ENCODE results near the gene SMYD1.

SMYD1 gene

DNA sequence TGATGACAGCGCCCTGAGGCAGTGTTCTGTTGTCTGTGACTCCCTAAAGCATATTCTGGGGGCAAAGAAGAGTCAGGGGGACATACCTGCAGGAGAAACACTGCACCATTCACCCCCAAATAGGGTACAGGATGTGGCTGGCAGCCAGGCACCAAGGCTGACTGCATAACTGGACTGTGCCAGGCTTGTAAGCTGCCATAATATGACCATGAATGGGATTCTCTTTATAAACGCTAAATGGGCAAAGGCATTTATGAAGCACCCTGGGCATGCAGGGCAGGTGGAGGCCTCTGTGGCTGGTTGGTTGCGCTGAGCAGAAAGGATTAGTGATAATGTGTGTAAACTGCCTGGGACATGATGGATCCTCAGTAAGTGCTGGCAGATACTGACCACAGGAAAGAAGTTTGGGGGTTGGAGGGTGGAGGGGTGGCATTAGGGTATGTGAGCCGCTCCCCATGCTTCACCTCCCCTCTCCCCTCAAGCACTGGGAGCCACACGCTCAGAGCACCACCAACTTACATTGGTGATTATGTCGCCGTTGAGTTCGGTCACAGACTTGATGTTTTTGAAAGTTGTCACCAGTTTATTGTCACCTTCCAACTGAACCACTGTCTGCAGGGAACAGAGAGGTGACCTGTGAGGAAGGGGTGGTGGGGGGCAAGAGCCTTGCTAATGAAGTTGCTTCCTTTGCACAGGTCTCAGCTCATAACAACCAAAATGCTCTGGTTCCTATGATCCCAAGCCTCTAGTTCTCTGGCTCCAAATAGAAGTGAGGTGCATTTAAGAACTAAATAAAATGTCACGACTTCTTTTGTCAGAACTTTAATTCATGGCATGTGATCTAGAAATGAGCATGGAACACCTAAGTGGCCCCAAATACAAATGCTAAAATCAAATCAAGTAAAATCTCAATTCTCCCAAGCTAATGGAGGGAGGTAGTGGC is 56.6 kb downstream of the SMYD1 start:
- DNase-seq = no peak

DNA sequence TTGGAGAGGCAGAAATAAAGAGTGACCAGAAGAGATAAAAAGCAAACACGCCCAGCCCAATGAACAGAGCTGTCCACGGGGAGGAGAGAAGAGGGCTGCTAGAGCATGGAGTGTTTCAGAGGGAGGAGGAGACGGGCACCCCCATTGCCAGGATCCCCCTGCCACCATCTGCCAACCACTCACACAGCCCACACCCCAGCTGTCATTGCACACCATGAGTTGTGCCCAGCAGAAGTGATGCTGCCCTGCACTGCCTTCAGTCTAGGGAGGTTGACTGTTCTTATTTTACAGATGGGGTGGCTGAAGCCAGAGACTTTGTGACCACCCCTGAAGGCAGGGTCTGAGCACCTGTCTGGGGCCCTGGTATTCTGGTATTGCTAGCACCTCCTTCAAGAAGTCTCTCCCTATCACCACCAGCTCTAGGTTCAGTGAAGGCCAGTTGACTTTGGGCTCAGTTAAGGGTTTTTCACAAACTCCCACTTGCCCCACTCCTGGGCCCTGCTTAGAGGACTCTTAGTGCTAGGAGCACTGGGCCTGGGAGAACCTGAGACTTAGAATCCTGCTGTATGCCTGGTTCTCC is 57.8 kb downstream of the SMYD1 start:
- DNase-seq = peak; percentile 4

DNA sequence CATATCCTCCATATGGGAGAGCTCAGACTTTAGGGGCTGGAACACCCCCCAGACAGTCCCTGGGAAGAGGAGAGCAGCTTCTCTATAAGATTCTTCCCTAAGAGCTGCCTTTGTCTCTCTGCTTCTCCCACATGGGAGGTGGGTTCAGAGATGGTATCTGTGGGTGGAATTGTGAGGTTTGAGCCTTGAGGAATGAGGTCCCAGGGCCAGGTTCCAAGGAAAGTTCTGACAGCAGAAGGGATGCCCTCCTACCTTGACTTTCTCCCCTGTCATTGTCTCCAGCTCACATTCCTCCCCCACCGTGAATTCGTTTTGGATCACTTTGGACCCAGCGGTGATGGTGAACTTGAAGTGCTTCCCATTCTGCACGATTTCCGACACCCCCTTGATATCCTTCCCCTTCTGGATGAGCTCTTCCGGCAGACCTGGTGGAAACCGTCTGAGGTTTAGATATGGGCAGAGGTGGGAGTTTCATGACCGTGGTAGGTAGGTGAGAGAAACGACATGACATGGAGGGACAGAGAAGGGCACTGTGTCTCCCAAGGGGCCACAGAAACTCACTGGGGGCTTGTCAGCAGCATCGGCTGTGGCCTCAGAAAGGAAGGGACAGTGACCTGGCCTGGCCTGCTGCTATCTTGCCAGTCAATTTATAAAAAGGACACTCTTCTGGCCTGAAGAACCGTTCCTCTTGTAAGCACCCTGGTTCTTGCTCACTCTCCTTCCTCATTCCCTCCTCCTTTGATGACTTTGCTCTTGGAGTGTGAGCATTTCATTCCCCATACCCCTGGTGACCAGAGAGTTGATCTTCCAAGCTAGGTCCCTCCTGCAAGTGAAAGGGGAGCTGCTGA is 58.5 kb downstream of the SMYD1 start:
- no peak for DNase-seq

DNA sequence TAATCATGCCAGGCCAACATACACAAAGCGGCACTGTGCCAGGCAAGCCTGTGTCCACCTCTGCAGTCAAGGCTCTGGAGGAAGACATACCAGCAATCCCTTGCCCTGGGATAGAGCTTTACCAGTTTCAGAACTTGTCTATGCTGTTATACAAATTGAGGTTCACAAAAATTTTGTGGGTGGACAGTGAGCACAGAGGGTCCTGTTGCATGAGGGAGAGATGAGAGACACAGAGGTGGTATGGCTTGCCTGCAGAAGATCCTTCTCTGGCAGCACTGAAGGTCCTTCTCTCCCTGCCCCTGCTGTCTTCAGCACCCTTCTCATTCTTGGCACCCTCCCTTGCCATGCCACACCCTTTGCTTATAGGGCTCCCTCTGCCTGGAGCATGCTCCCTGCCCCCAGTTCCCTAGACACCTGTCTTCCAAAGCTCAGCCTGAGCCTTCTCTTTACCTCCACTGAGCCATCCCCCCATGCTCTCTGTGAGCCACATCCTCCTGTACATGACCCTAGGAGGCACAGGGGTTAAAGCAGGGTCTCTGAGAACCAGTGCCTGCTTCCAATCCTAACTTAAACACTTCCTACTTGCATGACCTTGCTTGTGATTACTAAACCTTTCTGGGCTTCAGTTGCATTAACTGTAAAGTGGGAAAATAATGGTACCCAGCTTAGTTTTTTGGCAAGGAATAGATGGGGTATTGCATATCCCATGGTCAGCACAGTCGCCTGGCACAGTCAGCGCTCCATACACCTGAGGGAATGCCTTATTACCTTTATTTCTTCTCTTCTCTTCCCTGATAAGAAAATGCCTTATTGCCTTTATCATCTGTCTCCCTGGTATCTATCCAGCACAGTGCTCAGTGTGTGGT is 59.4 kb downstream of the SMYD1 start:
- DNase-seq = no peak

DNA sequence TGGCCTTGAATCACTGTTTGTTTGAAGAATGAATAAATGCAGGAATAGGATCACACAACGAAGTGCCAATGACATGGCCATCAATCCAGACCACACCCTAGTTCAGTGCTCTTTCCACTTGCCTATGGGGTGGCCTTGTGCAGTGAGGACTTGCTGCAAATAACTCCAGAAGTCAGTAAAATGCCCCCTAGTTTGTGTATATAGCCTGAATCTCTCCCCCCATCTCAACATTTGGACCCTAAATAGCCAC is 59.9 kb downstream of the SMYD1 start:
- DNase-seq = no peak

DNA sequence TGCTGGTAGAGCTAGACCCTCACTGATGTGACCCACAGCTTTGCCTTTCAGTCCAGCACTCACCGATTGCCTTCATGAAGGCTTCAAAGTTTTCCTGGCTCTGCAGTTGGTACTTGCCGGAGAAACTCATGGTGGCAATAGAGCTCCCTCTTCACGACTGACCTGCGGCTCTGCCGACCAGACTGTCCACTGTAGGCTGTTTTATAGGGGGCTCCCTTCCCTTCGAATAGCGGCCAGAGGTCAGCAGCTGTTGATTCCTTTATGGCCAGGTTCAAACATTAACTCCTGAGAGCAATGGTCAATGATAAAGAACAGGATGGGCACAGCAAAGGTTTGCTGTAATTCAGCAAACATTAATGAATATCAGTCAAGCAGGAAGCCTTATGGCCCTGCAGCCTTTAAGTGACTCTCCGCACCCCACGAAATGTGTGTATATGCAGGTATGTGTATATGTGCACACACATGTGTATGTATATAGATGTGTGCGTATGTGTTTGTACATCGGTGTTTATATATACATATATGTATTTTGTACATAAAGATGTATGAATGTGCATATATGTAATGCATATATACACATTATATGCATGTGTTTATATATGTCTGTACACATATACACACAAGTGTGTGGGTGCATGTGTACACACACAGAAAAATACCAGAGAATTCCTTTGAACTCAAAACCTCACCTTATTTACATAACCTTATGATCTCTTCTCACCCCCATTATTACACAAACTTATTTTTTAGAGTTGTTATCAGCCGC is 60.4 kb downstream of the SMYD1 start, which contains the start of gene FABP1:
TSS of gene FABP1 (minus strand) at position 175 of the 766 bp plus-strand sequence. CDS start at position 130, 45 bp downstream.
- DNase-seq = no peak

DNA sequence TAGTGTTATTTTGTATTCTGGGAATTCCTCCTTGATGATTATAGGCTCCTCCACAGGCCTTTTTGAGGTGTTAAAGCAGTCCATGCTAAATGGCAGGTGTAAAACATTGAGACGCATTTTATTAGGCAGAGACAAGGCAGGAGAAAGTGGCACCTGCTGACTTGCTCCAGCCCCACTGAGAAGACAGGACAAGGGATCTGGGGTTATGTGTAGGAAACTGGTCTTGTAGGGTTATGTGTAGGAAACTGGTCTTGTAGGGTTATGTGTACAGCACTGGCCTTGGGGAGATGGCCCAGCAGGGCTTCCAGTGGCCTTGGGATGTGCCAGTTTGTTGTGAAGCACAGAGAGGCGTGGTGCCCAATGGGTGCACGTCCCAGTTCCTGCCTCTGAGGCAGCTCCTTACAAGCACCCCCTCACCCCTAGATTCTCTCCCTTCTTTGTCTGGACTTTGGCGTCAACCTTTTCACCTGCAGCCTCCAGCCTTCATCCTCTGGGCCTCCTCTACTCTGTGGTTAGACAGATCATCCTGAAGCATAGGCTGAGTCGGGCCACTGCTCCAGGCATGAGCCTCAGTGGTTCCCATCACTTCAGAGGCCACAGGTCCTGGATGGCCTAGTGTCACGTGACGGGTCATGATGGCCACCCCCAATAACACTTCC is 61.2 kb downstream of the SMYD1 start:
- DNase-seq = no peak

DNA sequence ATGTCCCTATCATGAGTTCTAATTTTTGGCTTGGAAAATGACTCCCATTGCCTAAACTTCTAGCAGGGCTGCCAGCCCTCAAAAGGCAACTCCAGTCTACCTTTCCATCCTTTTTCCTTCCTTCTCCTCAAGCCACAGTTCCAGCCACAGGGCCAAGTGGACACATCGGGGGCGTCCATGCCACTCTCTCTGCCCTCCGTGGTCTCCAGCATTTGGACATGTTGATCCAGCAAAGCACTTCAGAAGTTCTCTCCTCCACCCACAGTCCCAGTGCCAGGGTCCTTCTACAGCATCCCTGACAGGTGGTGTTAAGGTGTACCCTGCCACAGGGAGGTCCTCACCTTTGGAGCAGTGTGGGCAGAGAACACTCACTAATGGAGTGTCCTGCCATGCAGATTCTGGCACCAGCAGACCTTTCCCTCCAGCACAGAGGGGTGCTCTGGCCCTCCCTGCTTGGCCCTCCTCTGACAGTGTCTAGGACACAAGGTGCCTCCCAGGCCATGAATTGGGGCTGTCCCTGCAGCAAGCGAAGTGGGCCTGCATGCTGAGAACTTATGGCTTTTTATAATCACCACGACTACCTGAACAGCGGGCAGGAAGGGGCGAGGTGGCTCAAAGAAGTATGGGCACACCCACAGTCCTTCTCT is 61.8 kb downstream of the SMYD1 start:
- no peak for DNase-seq

DNA sequence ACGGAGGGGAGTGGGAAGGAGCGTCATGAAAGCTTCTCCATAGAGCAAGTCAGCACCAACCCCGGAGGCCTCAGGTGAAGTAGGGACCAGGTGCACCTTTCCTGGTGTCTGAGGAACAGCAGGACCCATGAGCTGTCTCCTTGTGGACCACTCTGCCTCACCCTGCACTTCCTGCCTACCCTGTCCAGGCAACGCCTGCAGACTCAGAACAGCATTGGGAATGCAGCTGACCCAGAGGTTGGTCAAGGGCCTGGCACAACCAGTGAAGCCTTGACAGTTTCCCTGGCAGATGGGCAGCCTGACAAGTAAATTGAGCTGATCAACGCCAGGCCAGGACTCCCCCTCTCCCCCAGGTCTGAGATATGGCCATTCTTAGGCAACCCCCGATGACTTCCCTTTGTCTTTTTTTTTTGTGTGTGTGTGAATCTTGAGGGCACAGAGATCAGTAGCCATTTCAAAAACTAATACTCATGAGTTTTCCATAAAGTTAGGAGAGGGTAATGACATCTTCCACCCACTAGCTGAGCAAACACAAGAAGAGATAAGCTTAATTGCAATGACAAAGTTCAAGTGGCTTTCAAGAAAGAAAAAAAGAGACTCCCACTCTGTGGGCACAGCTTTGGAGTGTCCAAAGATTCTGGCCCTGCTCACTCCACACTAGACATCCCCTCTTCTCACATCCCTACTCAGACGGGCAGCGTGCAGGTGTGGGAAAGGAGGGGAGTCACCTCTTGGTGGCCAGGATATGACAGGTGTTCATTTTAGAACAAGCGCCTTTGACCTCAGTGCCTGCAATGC is 63.8 kb downstream of the SMYD1 start:
- no peak for DNase-seq

DNA sequence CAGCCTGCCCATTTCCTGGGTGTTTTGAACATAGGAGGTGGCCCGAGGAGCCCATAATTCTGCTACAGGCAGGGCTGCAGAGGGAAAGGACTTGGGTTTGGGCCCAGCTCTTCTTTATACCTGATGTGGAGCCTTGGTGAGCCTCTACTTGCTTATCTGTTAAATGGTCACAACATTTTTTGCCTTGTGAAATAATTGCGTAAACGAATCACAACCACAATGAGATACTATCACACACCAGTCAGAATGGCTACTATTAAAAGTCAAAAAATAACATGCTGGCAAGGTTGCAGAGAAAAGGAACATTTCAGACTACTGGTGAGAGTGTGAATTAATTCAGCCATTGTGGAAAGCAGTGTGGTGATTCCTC is 64.4 kb downstream of the SMYD1 start:
- DNase-seq = no peak

DNA sequence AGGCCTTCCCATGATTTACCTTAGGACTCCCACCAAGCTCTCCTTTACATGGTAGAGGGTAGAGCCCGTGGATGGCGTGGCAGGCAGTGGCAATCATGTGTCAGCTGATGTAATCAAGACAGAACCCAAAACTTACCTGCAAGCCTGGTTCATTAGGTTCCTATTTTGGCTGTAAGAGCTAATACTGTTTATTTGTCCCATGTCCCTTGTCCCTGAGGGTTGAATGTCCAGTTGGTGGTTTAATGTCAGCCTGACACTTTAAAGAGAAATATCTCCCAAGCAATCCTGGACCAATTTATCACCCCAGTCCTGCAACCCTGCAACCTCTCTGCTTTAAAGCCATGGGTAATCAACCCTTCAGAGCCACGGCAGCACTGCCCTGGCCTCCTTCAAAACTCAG is 66.2 kb downstream of the SMYD1 start:
- no peak for DNase-seq

DNA sequence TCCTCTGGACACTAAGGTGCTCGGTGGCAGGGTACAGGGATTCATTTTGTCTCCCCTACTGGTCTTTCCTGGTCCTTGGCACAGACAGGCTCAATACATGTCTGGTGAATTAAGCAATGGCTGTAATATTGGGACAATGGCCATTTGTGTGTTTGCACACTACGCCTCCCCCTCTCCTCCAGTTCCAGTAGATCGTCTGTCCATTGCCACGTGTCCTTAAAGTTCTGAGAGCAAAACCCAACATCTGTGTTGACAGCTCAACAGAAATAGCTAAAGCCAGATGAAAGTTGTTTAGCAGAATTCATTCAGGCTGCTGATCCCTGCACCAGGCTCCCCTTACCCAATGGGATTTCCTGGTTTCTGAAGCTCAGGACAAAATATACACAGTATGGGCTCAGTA is 69.2 kb downstream of the SMYD1 start:
- DNase-seq = no peak

DNA sequence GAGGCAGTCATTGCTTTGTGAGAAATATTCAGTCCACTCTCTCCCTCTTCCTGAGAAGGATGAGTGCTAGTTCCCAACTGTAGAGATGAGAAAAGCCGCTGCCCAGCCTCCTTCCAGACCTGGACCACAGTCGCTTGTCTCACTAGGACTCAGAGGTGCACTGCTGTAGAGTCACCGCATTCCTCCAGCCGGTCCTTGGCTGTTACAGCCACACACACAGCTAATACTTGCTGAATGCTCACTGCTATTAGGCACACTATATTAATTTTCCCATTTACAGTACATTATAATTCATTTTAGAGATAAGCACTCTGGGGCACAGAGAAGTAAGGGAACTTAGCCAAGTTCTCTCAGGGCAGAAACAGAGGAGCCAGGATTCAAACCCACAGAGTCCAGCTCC is 70.2 kb downstream of the SMYD1 start:
- no peak for DNase-seq

DNA sequence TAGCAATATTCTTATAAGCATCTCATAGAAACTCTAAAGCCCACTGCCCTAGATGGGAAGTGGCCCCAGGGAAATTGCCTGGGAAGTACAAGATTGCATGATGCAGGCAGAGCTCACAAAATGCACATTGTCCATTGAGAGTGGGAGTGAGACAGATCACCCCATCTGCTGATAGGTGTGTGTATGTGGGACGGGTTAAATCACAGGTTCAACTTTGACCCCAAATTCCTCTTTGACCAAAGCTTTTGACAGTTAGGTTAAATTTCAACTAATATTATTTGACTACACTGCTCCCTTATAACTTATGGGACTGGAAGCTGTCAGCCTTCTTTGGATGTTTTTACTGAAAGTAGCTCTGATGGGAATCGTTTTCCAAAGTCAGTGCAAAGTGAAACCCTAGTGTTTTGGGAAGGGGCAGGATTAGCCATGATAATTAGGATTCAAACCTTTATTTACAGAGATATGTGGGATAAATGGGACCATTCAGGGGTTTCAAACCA is 71.6 kb downstream of the SMYD1 start:
- no peak for DNase-seq

DNA sequence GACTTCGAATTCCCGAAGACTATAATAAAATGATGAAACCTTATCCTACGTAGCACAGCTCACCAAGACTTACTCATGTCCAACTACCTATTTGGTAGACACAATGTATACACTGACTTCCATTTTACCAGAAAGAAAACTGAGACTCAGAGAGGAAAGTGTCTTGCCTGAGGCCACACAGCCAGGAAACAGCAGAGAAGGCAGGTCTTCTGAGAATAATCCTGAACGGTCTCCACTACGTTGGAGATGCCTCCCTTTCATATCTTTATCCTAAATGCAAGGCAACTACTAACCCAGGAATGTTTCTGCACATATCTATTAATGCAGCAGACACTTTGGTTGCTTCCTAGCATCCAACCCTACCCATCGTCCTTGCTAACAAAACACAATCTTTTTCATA is 72.2 kb downstream of the SMYD1 start:
- no peak for DNase-seq

DNA sequence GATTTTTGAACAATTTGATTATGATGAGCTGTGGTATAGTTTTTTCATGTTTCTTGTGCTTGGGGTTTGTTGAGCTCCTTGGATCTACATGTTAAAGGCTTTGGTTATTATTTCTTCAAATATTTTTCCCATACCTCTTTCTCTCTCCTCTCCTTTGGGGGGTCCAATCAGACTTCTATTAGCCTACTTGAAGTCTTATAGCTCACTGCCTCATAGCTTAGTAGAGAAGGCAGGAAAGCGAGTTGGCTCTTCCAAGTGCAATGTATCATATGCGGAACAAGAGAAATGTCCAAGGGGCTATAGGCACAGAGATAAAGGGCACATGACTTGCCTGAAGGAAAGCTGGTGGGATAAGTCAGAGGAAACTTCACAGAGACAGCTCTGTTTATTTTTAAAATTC is 74.3 kb downstream of the SMYD1 start:
- no peak for DNase-seq

DNA sequence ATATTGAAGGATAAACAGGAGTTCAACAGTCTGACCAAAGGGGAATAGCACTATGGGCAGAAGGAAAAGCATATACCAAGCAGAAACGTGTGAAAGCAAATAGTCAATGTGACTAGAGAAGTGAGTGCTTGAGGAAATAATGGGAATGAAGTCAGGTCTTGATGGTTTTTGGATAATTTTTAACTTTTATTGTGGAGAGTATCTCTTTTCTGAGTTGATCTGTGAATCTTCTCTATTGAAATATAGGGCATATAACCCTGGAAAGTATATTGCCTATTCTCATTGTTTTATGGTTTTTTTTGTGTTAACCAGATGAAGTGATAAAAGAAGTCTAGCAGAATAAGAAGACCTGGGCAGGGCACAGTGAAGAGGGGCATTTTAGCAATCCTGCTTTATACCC is 76.6 kb downstream of the SMYD1 start:
- no peak for DNase-seq

DNA sequence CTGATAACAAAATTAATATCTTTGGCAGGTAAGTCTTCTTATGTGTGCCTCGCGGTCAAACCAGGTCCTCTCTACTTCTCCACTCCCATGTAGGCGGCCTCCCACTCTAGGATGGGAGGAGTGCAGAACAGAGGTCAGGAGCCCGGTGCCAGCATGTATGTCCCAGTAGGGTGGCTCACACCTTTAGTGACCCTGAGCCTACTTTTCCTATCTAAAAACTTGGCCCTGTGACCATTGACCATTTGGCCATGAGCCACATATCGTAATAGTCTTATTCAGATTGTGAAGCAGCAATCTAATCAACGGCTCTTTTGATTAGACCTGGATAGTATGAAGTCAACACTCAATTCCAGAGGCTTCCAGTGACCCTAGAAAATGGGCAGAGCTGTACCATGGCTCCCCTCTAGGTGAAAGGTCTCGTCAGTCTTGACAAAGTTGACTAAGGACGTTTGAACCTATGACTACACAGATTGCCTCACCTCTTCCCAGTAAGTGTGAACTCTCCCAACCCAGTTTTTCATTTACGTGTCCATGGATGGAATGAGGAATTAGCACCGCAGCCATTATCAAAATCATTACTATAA is 77.4 kb downstream of the SMYD1 start:
- no peak for DNase-seq

DNA sequence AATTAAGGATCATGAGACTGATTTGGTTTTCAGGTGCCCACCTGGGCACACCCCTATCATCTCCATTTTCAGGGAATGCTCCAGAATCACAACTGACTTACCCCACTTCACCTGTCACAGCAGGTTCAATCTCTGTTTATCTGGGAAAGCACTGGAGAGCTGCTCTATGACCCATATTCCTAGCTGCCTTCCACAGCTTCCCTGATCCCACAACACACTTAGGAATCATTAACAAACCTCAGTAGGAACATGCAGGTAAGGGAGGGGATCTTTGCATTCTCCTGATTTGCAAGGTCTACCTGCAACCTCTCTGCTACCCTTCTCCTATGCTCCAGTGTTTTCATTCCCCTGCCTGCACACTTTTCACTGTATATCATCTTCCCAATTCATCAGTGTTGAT is 79.0 kb downstream of the SMYD1 start:
- DNase-seq = no peak

DNA sequence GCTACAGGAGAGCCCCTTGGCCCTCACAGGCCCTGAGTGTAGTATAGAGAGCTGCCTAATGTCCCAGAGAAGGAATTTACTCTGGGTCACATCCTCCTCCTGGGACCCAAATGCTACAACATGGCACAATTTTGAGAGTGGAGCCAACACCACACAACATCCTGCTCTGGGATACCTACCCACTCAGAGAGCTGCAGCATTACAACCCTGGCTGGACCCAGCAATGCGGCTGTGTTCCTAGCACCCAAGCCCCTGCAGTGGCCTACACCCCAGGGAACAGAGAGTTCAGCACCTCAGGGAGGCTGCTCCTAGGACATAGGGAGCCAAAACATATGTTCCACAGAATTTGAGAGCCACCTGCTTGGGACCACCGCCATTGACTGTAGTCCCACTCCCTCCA is 79.5 kb downstream of the SMYD1 start:
- DNase-seq = no peak
